ENCODE measurements around the gene TRAF2.

The TRAF2 gene

DNA sequence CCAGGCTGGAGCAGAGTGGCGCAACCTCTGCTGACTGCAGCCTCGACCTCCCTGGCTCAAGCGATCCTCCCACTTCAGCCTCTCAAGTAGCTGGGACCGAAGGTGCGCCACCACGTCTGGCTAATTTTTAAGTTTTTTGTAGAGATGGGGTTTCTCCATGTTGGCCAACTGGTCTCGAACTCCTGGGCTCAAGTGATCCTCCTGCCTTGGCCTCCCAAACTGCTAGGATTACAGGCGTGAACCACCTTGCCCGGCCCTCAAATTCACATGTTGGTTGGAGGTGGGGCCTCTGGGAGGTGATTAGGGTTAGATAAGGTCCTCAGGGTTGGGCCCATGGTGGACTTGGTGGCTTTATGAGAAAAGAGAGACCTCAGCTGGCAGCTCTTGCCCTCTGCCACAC lies 75.8 kb downstream of the TRAF2 start:
- no peak for DNase-seq

- DNase-seq, result no peak
These were observed 76.5 kb downstream of the TRAF2 start for GRCh38 chr9:136962701-136963248.

DNA sequence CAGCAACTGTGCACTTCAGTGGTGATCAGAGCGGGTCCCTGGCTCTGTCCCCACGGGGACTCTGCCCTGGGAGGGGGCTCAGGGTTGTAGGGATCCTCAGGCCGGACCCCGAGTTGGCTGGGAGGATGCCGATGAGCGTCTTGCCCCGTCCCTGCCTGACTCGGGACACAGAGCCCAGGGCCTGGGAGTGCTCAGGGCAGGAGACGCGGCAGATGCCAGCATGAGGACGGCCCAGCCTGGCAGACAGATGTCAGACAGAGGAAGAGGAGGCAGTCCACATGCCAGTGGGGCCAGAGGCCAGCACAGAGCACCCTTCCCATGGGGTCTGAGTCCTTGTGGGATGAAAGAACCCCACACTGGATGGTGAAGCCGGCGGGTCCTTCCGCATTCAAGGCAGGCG lies 77.0 kb downstream of the TRAF2 start:
- no peak for DNase-seq

DNA sequence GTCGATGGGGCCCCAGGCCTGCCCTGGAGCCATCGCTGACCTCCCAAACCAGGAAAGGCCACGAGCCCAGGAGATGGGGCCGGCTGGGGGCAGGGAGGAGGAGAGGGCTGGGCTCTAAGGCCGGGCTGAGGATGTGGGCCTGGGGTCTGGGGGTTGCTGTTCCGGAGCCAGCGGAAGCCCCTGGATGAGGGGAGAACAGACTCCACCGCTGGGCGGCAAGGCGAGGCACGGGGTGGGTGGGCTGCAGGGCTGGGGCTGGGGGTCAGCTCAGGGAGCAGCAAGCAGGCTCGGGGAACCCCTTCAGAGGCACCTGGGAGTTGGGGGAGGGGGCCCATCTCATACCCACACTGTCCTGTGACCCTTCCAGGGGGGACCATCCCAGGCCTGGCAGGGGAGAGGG lies 77.4 kb downstream of the TRAF2 start:
- no peak for DNase-seq

GRCh38 chr9:136964171-136964689 lies 77.9 kb downstream of the TRAF2 start:
- no peak for DNase-seq

DNA sequence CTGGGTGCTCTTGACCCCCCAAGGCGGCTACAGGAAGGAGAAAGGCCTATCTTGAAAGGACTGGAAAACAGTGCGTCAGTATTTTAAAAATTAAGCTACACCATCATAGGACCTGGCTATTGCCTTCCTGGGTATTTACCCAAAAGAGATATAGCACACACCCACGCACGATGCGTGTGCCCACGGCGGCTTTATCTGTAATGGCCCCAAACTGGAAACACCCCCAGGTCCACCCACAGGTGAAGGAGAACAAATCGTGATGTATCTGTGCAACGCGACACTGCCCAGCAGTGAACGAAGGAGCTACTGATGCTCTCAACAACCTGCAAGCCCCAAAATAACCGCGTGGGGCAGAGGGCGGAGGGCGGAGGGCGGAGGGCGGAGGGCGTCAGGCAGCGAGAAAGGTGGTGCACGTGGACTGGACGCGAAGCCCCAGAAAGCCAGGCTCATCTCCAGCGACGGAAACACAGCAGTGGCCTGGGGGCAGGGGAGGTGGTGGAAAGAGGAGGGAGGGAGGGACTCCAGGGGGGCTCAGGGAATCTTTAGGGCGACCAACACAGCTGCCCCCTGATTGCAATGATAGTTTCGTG lies 78.6 kb downstream of the TRAF2 start:
- DNase-seq, result no peak

DNA sequence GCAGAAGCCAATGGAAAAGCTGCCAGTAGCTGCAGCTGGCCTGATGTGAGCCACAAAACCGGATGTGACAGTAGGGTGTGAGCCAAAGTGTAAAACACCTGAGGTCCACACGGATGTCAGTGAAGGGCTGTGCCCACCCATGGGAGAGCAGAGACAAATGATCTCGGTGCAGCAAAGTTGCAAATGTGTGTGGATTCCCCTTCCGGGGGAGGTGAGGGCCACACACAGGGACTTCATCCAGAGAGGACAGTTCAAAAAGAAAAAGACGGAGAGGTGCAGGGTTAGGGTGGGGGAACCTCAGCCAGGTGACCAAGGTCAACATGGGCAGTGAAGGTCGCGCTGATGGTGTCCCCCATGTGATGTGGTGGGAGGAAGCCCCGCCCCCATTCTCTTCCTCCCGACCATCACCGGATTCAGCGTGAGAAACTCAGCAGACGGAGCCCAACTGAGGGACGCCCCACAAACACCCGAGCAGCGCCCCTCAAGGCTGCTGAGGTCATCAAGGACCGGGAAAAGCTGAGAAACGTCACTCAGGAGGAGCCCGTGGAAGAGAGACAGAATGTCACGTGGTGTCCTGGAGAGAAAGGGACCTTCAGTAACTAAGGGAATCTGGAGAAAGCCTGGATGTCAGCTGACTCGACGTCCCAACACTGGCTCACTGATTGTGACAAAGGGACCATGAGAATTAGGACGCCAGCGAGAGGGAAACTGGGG lies 79.6 kb downstream of the TRAF2 start:
- DNase-seq, result no peak

DNA sequence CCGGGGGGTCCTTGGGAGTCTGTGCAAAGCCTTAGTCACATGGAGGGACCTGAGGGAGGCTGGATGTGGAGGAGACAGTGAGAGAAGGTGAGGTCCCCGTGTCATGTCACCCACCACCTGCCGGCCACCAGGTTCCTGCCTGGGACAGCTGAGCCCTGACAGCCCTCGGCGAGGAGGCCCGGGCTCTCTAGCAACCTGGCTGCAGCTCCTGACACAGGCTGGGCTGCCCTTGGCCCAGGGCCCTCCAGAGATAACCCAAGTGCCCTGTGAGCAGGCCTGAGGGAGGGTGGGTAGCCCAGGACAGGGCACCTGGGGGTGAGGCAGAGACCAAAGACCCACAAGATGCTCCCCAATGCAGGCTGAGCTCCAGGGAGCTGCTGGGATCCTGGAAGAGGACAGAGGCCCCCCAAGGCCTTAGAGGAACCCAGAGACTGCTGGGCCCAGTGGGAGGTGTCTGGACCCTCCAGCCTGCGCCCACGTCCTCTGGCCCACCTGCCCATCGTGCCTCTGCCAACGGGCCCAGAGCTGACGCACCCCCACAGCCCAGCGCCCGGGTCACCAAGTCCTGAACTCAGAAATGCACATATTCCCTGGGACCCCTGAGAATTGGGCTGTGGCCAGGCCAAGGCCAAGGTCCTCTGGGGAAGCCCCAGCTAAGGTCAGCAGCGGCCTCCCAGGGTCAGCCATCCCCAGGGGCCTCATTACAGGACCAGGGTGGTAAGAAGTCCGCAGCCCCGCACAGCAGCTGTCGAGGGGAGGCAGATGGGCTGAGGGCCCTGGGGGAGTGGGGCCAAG lies 82.2 kb downstream of the TRAF2 start:
- DNase-seq, result no peak

DNA sequence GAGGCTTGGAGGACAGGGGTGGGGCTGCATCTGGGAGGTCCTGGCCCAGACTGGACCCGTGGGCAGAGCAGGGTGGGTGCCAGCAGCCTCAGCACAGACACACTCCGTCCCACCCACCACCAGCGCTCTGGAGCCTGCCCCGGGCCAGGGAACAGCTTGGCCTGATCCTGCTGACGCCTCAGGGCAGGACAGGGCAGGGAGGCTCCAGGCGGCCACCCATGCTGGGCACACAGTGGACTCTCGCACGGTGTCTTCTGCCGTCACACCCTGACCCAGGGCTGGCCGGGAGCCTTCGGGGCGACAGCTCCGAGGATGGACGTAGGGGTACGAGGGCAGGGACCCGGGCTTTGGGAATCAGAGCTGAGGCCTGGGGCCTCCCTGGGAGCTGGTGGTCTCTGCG lies 82.8 kb downstream of the TRAF2 start:
- DNase-seq, result no peak

DNA sequence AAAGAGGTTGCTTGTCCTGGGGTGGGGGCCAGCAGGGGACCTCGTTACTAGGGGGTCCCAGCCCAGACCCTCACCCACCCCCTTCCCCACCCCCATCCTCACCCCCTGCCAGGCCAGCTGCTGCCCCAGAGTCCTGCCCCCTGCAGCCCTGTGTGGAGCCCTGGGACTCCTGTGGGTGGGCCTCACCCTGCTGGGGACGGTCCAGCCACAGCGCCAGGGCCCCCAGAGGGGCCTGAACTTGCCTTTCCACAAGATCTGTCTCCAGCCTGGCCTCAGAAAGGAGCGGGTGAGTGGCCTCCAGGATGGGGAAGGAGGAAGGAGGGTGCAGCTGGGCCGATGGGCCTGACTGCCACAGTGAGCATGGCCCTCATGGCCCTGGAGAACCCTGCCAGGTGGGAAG lies 83.5 kb downstream of the TRAF2 start:
- DNase-seq, result no peak

GRCh38 chr9:136970361-136970760 lies 84.0 kb downstream of the TRAF2 start:
- no peak for DNase-seq

DNA sequence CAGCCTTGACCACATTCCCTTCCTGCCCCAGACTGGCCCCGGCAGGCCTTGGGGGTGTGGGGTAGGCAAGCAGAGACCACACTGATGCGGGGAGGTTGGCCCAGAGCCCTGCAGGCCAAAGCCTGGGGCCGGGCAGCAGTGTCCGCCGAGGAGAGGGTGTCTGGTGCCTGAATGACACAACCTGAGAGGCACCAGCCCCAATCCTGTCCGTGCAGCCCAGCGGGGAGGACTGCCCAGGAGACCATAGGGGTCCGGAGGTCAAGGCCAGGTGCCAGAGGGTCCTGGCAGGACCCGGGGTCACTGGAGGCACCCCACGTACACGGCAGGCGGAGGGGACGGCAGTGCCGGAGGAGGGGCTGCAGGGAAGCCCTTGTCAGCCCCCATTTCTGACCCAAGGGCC lies 85.4 kb downstream of the TRAF2 start:
- no peak for DNase-seq

DNA sequence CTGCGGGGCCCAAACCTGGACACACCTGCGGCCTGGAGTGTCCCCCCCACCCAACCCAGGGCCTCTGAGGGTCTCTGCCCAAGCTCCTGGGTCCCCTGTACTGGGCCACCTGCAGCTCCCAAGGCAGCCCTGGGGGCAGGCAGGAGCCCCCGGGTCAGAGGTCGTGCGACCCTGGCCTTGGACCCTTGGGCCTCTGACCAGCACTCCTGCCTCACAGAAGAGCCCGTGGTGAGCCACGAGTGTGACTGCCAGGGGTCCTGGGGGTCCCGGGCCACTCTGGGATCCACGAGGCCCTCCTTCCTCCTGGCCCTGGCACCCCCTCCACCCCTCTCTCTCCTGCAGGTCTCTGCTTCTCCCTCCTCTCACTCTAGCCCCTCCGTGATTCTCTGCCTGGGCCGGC lies 86.0 kb downstream of the TRAF2 start:
- DNase-seq, result no peak

- DNase-seq, result no peak
These were observed 86.4 kb downstream of the TRAF2 start for GRCh38 chr9:136972743-136973142.

GRCh38 chr9:136973618-136974617 lies 87.6 kb downstream of the TRAF2 start:
- DNase-seq, result no peak

DNA sequence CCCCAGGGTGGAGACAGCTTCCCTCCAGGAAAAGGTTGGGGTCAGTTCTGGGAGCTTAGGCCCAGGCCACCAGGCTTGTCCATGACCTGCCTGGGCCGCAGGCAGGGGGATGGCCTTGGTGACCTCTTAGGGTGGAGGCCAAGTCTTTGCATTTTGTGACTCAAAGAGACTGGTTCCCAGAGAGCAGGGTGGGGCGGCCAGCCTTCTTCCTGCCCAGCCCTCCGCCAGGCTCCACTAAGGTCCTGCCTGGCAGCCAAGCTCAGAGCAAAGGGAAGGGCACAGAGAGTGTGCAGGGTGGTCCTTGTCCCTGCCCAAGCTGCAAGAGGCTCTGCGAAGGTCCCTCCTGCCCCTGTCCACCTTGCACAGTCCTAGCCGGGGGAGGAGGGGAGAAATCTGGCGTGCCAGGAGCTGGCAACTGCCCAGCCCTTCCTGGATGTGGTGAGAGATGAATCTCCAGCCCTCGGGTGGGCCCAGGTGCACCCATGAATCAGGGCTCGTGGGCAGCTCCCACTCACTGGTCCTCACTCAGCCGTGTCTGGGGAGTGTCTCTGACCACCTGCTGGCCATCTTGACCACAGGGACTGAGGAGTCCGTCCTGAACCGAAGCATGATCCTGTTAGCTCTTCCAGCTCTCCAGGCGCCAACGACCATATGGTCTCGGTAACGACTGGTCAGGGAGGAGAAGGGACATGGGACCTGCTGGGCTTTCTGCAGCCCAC lies 88.7 kb downstream of the TRAF2 start:
- DNase-seq, result no peak

DNA sequence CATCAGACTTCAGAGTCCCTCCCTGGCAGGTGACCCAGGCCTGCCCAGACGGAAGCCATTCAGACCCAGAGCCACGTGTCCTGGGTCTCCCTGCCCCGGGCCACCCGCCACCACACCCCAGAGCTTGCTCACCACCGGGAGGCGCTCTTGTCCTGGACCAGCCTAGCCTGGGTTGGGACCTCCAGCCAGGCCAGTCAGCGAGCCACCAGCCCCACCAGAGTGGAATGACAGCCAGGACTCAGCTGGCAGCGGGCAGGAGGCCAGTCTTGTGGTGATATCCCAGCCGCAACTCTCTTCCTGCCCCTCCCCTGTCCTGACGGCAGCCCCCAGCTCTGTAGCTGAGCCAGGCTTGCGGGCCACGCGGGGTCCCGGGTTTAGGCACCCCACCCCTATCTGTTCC lies 89.3 kb downstream of the TRAF2 start:
- no peak for DNase-seq

Measured in right kidney (tissue), 1 donor.